Measurements from ENCODE around the gene SLC1A7.

Gene SLC1A7

DNA sequence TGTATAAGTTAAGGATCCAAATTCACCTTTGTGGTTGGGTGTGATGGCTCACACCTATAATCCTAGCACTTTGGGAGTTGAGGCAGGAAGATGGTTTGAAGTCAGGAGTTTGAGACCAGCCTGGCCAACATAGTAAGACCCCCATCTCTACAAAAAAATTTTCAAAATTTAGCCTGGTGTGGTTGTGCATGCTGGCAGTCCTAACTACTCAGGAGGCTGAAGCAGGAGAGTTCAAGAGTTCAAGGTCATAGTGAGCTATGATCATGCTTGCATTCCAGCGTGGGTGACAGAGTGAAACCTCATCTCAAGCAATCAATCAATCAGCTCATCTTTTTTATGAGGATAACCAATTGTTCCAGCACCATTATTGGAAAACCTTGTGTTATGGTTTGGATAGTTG is 16.5 kb upstream of the SLC1A7 start:
- no peak for DNase-seq

- DNase-seq, result no peak
Observed at GRCh38 chr1:53156783-53157182, 14.3 kb upstream of the SLC1A7 start.

- DNase-seq, result no peak
Observed at GRCh38 chr1:53155945-53156344, 13.5 kb upstream of the SLC1A7 start.

GRCh38 chr1:53155534-53155933 is 13.1 kb upstream of the SLC1A7 start:
- no peak for DNase-seq

GRCh38 chr1:53154859-53155438 is 12.5 kb upstream of the SLC1A7 start:
- DNase-seq, result no peak

GRCh38 chr1:53153752-53154151 is 11.3 kb upstream of the SLC1A7 start:
- no peak for DNase-seq

DNA sequence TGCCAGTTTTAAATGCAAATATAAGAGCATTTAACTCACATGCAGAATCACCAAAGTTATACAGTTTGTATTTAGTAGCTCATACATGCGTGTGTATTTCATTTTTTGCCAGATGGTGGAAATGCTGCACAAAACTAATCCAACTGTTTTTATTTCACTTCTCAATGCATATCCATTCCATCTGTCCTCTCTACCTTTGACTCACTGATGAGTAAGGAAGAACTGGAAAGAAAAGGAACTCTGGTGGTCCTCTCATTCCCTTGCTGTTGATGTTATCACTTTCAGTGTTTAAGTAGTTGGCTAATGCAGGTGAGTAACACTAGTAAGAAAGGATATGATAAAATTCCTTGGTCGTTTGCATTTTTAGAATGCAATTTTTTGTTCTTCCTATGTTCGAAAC is 5.7 kb upstream of the SLC1A7 start:
- DNase-seq, result no peak

GRCh38 chr1:53147174-53147573 is 4.7 kb upstream of the SLC1A7 start:
- no peak for DNase-seq

DNA sequence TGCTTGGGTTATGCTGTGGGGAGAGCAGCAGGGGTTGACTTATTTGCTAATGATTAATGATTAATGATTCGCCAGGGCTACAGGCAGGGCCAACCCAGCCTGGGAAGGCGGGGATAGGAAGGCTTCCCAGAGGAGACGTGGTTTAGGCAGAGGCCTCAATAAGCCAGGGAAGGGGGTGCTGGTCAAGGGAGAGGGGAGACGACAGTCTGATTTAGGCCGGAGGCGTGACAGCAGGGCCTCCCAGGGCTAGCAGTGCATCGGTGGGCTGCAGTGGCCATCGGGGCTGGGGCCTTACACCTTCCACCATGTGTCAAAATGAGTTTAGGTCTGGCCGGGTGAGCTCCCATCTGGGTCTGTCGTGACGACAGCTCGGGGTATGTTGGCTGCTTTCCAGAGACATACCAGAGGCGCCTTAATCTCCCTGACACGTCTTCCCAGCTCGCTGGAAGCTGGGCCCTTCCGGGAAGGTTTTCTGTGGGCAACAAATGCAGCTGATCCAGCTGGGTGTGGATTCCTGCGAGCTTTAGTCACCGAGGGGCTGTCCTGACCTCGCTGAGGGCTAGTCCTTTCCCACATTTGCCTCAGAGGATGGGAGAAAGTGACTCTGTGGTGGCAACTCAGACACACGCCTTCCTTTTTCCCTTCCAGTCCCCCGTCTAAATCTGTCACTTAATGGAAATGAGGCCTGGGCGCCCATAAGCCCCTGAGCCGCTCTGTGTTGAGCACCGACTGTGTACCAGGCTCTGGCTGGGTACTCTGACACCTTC is 3.7 kb upstream of the SLC1A7 start:
- DNase-seq, result no peak

GRCh38 chr1:53145619-53145941 is 3.1 kb upstream of the SLC1A7 start:
- no peak for DNase-seq

GRCh38 chr1:53145051-53145600 is 2.7 kb upstream of the SLC1A7 start:
- DNase-seq, result no peak

GRCh38 chr1:53144201-53144600 is 1.8 kb upstream of the SLC1A7 start:
- DNase-seq, result no peak

GRCh38 chr1:53143527-53143926 is 1.1 kb upstream of the SLC1A7 start:
- DNase-seq, result no peak

GRCh38 chr1:53141487-53142055 is 867 bp downstream of the SLC1A7 start:
- no peak for DNase-seq

GRCh38 chr1:53140451-53140850 is 2.0 kb downstream of the SLC1A7 start:
- DNase-seq, result no peak

DNA sequence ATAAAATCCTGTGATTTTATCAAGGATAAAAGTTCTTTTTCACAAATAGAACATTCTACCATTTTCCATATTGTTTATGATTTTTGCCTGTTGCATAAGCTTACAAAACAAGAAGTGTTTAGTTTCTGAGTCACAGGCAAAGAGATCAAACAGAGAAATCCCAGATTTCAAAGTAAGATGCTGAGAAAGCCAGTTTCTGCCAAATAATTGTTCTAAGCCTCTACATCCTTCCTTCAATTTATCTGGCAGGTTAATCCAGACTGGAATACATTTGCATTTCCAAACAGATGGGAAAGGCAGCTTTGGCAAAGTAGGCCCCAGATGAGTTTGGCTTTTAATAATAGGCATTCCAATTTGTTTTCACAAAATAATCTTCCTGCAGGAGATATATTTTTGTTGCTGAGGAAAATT is 2.5 kb downstream of the SLC1A7 start:
- DNase-seq, result no peak

GRCh38 chr1:53138991-53139884 is 3.2 kb downstream of the SLC1A7 start:
- DNase-seq, result no peak

GRCh38 chr1:53137729-53138128 is 4.7 kb downstream of the SLC1A7 start:
- DNase-seq, result no peak

GRCh38 chr1:53135735-53136114 is 6.7 kb downstream of the SLC1A7 start:
- DNase-seq, result no peak

- DNase-seq, result no peak
Observed at GRCh38 chr1:53134961-53135734, 7.3 kb downstream of the SLC1A7 start.

- DNase-seq, result no peak
Observed at GRCh38 chr1:53134042-53134485, 8.4 kb downstream of the SLC1A7 start.

DNA sequence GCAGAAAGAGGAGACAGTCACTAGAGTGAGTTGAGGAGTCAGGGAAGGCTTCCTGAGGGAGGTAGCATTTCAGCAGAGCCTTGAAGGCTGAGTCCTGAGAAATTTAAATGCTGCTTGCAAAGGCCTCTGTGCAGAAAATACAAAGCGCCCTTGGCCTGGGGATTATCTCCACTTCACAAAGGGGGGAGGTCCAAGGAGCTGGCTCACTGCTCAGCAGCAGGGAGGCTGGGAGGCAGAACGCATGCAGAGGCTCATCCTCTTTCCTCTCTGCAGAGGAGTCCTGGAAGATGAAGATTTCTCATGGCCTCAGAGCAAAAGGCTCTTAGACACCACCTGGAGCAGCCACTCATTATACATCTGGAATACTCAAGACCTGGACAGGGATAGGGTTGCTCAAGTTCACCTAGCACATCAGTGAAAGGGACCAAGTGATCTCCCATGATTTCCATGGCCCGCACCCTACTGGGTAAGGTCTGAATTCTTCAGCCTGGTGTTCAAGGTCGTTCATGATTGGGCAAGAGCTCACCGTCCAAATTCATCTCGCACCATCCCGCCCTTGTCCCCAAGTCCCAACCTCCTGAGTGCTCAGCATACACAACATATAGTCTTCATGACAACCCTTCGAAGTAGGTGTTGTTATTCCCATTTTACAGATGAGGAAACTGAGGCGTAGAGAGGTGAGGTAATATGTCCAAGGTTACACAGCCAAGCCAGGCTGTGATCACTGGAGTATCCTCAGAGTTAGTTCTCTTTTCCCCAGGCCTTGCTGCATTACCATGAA is 9.0 kb downstream of the SLC1A7 start:
- DNase-seq, result no peak
